ENCODE measurements around the gene PLCH1. TPM values are rescaled to one million over a fixed set of nuclear protein-coding genes. Genes with fewer than 3 reads are reported as not detected.
A peak's percentile ranks its signal among the peaks of the same experiment; 100 is the strongest.

PLCH1 gene
- total RNA-seq, 5 donors from 2014 or later (not counting 1 experiment from before 2014, with no cell fraction given) = 0.06 to 0.12 (median 0.09) TPM; not detected in 1

GRCh38 chr3:155585384-155585783, 159.5 kb downstream of the PLCH1 start:
- Mint-ChIP-seq H3K36me3 (no peaks in the 10 kb centered on the region), H3K4me1 (peaks cover 2 to 6% (median 5%) of the 10 kb centered on the region in 3 donors), H3K9me3 (no peaks in the 10 kb centered on the region), H3K4me3 (no peak overlapping the region), H3K27ac (no peak overlapping the region), H3K27me3 (peaks cover 3% of the 10 kb centered on the region in 2 donors)
- Histone ChIP-seq H3K27me3 (replicated peaks in 1 of 2; ENCODE audit: control insufficient read depth in 2 of 2, extremely low read depth in 1 of 2, insufficient read depth in 2 of 2, low read length in 1 of 2) (no peaks in the 10 kb centered on the region), H3K4me1 (ENCODE audit: control insufficient read depth in 1 of 2, extremely low read depth in 1 of 2, insufficient read depth in 2 of 2, low read length in 2 of 2) (peaks cover 0 to 4% of the 10 kb centered on the region in 2 experiments), H3K36me3 (ENCODE audit: control insufficient read depth in 2 of 2, extremely low read depth in 1 of 2, insufficient read depth in 1 of 2, low read length in 1 of 2) (no peaks in the 10 kb centered on the region), H3K9me3 (no peaks in the 10 kb centered on the region), H3K4me3 (ENCODE audit: control insufficient read depth in 1 of 2, extremely low read depth in 1 of 2, low read length in 1 of 2) (no peak overlapping the region), H3K27ac (ENCODE audit: low read length) (no peak overlapping the region)
- ChIA-PET POLR2A (no interaction called here), CTCF (interaction anchor here (0.6 to 1.1 kb wide), 3 partner anchors 9 to 879 kb away, joined by 3 to 5 read pairs (median 3); no protein-coding TSS in a partner anchor)
- no CpG with 5 or more reads among the region's 2 CpGs for WGBS (ENCODE audit: insufficient coverage)
- no peak for DNase-seq
- ATAC-seq (replicated peaks in 1 of 4) = no peak

GRCh38 chr3:155581579-155581978, 163.3 kb downstream of the PLCH1 start:
- no peak overlapping the region for H3K27ac ChIP-seq (ENCODE audit: low read length)
- ChIA-PET CTCF (no interaction called here), POLR2A (no interaction called here)
- H3K36me3 ChIP-seq (ENCODE audit: control insufficient read depth in 2 of 2, extremely low read depth in 1 of 2, insufficient read depth in 1 of 2, low read length in 1 of 2) = no peaks in the 10 kb centered on the region
- no peaks in the 10 kb centered on the region for H3K9me3 Mint-ChIP-seq
- no peaks in the 10 kb centered on the region for H3K9me3 ChIP-seq
- 53% methylated on average over 3 of the region's 10 CpGs for WGBS (ENCODE audit: insufficient coverage)
- H3K4me3 Mint-ChIP-seq = peak overlapping the region in 2 of 3 donors; percentile 34 to 51
- H3K4me1 ChIP-seq (ENCODE audit: control insufficient read depth in 1 of 2, extremely low read depth in 1 of 2, insufficient read depth in 2 of 2, low read length in 2 of 2) = peaks cover 0 to 4% of the 10 kb centered on the region in 2 experiments
- H3K36me3 Mint-ChIP-seq = no peaks in the 10 kb centered on the region
- peak in 1 of 4 experiments; percentile 70 for ATAC-seq (replicated peaks in 1 of 4)
- no peak overlapping the region for H3K27ac Mint-ChIP-seq
- H3K27me3 Mint-ChIP-seq = peaks cover 3 to 7% of the 10 kb centered on the region in 2 donors
- H3K27me3 ChIP-seq (replicated peaks in 1 of 2; ENCODE audit: control insufficient read depth in 2 of 2, extremely low read depth in 1 of 2, insufficient read depth in 2 of 2, low read length in 1 of 2) = no peaks in the 10 kb centered on the region
- DNase-seq = peak in 13 of 35 experiments; percentile 0 to 11 (median 2)
- H3K4me3 ChIP-seq (ENCODE audit: control insufficient read depth in 1 of 2, extremely low read depth in 1 of 2, low read length in 1 of 2) = no peak overlapping the region
- H3K4me1 Mint-ChIP-seq = peaks cover 2 to 6% (median 5%) of the 10 kb centered on the region in 3 donors

GRCh38 chr3:155572085-155572484, 172.8 kb downstream of the PLCH1 start:
- Histone ChIP-seq H3K27ac (ENCODE audit: low read length) (no peak overlapping the region), H3K4me1 (ENCODE audit: control insufficient read depth in 1 of 2, extremely low read depth in 1 of 2, insufficient read depth in 2 of 2, low read length in 2 of 2) (no peaks in the 10 kb centered on the region), H3K9me3 (no peaks in the 10 kb centered on the region), H3K36me3 (ENCODE audit: control insufficient read depth in 2 of 2, extremely low read depth in 1 of 2, insufficient read depth in 1 of 2, low read length in 1 of 2) (no peaks in the 10 kb centered on the region), H3K27me3 (replicated peaks in 1 of 2; ENCODE audit: control insufficient read depth in 2 of 2, extremely low read depth in 1 of 2, insufficient read depth in 2 of 2, low read length in 1 of 2) (no peaks in the 10 kb centered on the region), H3K4me3 (ENCODE audit: control insufficient read depth in 1 of 2, extremely low read depth in 1 of 2, low read length in 1 of 2) (no peak overlapping the region)
- peaks cover 3 to 9% of the 10 kb centered on the region in 2 donors for H3K27me3 Mint-ChIP-seq
- WGBS (ENCODE audit: insufficient coverage) = no CpG with 5 or more reads among the region's 1 CpG
- no peak overlapping the region for H3K4me3 Mint-ChIP-seq
- H3K9me3 Mint-ChIP-seq = no peaks in the 10 kb centered on the region
- ATAC-seq (replicated peaks in 1 of 4) (no peak), DNase-seq (no peak)
- no peaks in the 10 kb centered on the region for H3K36me3 Mint-ChIP-seq
- no peak overlapping the region for H3K27ac Mint-ChIP-seq
- ChIA-PET CTCF (no interaction called here), POLR2A (no interaction called here)
- H3K4me1 Mint-ChIP-seq = no peaks in the 10 kb centered on the region

- Histone ChIP-seq H3K9me3 (no peaks in the 10 kb centered on the region), H3K4me3 (ENCODE audit: control insufficient read depth in 1 of 2, extremely low read depth in 1 of 2, low read length in 1 of 2) (no peak overlapping the region), H3K36me3 (ENCODE audit: control insufficient read depth in 2 of 2, extremely low read depth in 1 of 2, insufficient read depth in 1 of 2, low read length in 1 of 2) (no peaks in the 10 kb centered on the region), H3K4me1 (ENCODE audit: control insufficient read depth in 1 of 2, extremely low read depth in 1 of 2, insufficient read depth in 2 of 2, low read length in 2 of 2) (no peaks in the 10 kb centered on the region), H3K27ac (ENCODE audit: low read length) (no peak overlapping the region), H3K27me3 (replicated peaks in 1 of 2; ENCODE audit: control insufficient read depth in 2 of 2, extremely low read depth in 1 of 2, insufficient read depth in 2 of 2, low read length in 1 of 2) (no peaks in the 10 kb centered on the region)
- POLR2A ChIA-PET = no interaction called here
- Mint-ChIP-seq H3K27me3 (peaks cover 1 to 3% of the 10 kb centered on the region in 2 donors), H3K4me3 (no peak overlapping the region), H3K36me3 (no peaks in the 10 kb centered on the region), H3K4me1 (no peaks in the 10 kb centered on the region), H3K27ac (no peak overlapping the region), H3K9me3 (no peaks in the 10 kb centered on the region)
- WGBS (ENCODE audit: insufficient coverage) = no CpG with 5 or more reads among the region's 3 CpGs
- DNase-seq = no peak
- ATAC-seq (replicated peaks in 1 of 4) = no peak
- CTCF ChIA-PET = interaction anchor here in 1 of 2 donors (1.0 kb wide), 1 partner anchor 17 kb away, joined by 3 read pairs; no protein-coding TSS in a partner anchor
These were observed 176.6 kb downstream of the PLCH1 start for GRCh38 chr3:155568295-155568694.

GRCh38 chr3:155560594-155560993, 184.3 kb downstream of the PLCH1 start:
- no peaks in the 10 kb centered on the region for H3K27me3 ChIP-seq (replicated peaks in 1 of 2; ENCODE audit: control insufficient read depth in 2 of 2, extremely low read depth in 1 of 2, insufficient read depth in 2 of 2, low read length in 1 of 2)
- no peaks in the 10 kb centered on the region for H3K36me3 Mint-ChIP-seq
- no peak overlapping the region for H3K4me3 ChIP-seq (ENCODE audit: control insufficient read depth in 1 of 2, extremely low read depth in 1 of 2, low read length in 1 of 2)
- H3K9me3 ChIP-seq = no peaks in the 10 kb centered on the region
- peaks cover 1 to 4% of the 10 kb centered on the region in 2 experiments for H3K4me1 ChIP-seq (ENCODE audit: control insufficient read depth in 1 of 2, extremely low read depth in 1 of 2, insufficient read depth in 2 of 2, low read length in 2 of 2)
- CTCF ChIA-PET = no interaction called here
- POLR2A ChIA-PET = interaction anchor here in 1 of 2 donors (0.6 kb wide), 1 partner anchor 875 kb away, joined by 9 read pairs; no protein-coding TSS in a partner anchor
- H3K9me3 Mint-ChIP-seq = no peaks in the 10 kb centered on the region
- H3K4me1 Mint-ChIP-seq = peaks cover under 1 to 4% (median 3%) of the 10 kb centered on the region in 3 donors
- no CpG with 5 or more reads among the region's 1 CpG for WGBS (ENCODE audit: insufficient coverage)
- no peak overlapping the region for H3K27ac Mint-ChIP-seq
- no peak overlapping the region for H3K27ac ChIP-seq (ENCODE audit: low read length)
- no peak overlapping the region for H3K4me3 Mint-ChIP-seq
- ATAC-seq (replicated peaks in 1 of 4) (no peak), DNase-seq (no peak)
- H3K36me3 ChIP-seq (ENCODE audit: control insufficient read depth in 2 of 2, extremely low read depth in 1 of 2, insufficient read depth in 1 of 2, low read length in 1 of 2) = no peaks in the 10 kb centered on the region
- no peaks in the 10 kb centered on the region for H3K27me3 Mint-ChIP-seq

- no peak overlapping the region for H3K27ac Mint-ChIP-seq
- Histone ChIP-seq H3K4me3 (ENCODE audit: control insufficient read depth in 1 of 2, extremely low read depth in 1 of 2, low read length in 1 of 2) (no peak overlapping the region), H3K27ac (ENCODE audit: low read length) (no peak overlapping the region), H3K36me3 (ENCODE audit: control insufficient read depth in 2 of 2, extremely low read depth in 1 of 2, insufficient read depth in 1 of 2, low read length in 1 of 2) (no peaks in the 10 kb centered on the region), H3K4me1 (ENCODE audit: control insufficient read depth in 1 of 2, extremely low read depth in 1 of 2, insufficient read depth in 2 of 2, low read length in 2 of 2) (peaks cover 2 to 9% of the 10 kb centered on the region in 2 experiments), H3K9me3 (no peaks in the 10 kb centered on the region), H3K27me3 (replicated peaks in 1 of 2; ENCODE audit: control insufficient read depth in 2 of 2, extremely low read depth in 1 of 2, insufficient read depth in 2 of 2, low read length in 1 of 2) (no peaks in the 10 kb centered on the region)
- H3K9me3 Mint-ChIP-seq = no peaks in the 10 kb centered on the region
- H3K27me3 Mint-ChIP-seq = no peaks in the 10 kb centered on the region
- WGBS (ENCODE audit: insufficient coverage) = no CpG with 5 or more reads among the region's 1 CpG
- ChIA-PET CTCF (no interaction called here), POLR2A (interaction anchor here in 1 of 2 donors (0.6 kb wide), 1 partner anchor 875 kb away, joined by 9 read pairs; no protein-coding TSS in a partner anchor)
- ATAC-seq (replicated peaks in 1 of 4) = no peak
- H3K4me3 Mint-ChIP-seq = no peak overlapping the region
- H3K4me1 Mint-ChIP-seq = peaks cover 3 to 9% (median 7%) of the 10 kb centered on the region in 3 donors
- no peaks in the 10 kb centered on the region for H3K36me3 Mint-ChIP-seq
- DNase-seq = no peak
These were observed 184.7 kb downstream of the PLCH1 start for GRCh38 chr3:155560135-155560534.
